Tibial artery (tissue), 4 donors: Measurements from ENCODE around the gene USP34.
"Not testable (repeated sequence)": the region's sequence is repeated elsewhere in the genome, so short reads cannot be mapped to it uniquely, and the experiment has no call there.

Source experiments
- DNase-seq, 2 donors: peaks; one replicate each; pipeline ENCODE4 v3.0.0-alpha.2; 2019
- H3K27ac ChIP-seq, 2 donors: fragments of 200-600 bp; sonication (generic) in 1 of 2; 1 replicate in 1 of 2; 2 replicates in 1 of 2; pipeline ENCODE4 v1.5.1; 2018 to 2019; ENCODE audit warnings: mild to moderate bottlenecking in 1 of 2
- H3K27me3 ChIP-seq, 2 donors: fragments of 200-600 bp; sonication (generic) in 1 of 2; one replicate each; pipeline versions ENCODE4 v1.5.1 to v1.6.0; 2016 to 2019
- H3K36me3 ChIP-seq, 3 donors: fragments of 200-600 bp; sonication (generic) in 2 of 3; one replicate each; pipeline ENCODE4 v1.5.1; 2016 to 2019; ENCODE audit warnings: mild to moderate bottlenecking in 2 of 3
- H3K4me1 ChIP-seq, 4 donors: fragments of 200-600 bp; sonication (generic) in 2 of 4; 1 replicate in 3 of 4; 2 replicates in 1 of 4; pipeline ENCODE4 v1.5.1; 2016 to 2019
- H3K4me3 ChIP-seq, 2 donors: fragments of 200-600 bp; sonication (generic) in 1 of 2; 1 replicate in 1 of 2; 2 replicates in 1 of 2; pipeline ENCODE4 v1.5.1; 2018 to 2019; ENCODE audit warnings: mild to moderate bottlenecking in 2 of 2
- H3K9me3 ChIP-seq, 3 donors: fragments of 200-600 bp; sonication (generic) in 1 of 3; one replicate each; pipeline ENCODE4 v1.5.1; 2016 to 2019
- intact Hi-C: fragments of 100-400 bp; cut with DNase I; formaldehyde crosslinking; loops from one replicate; pipeline ENCODE4 v1.15.0; 2023; ENCODE audit warnings: low total_unique reads
- TF ChIP-seq, protein P1 (sequence below), 2 experiments: fragments of 200-600 bp in 1 of 2; fragments of 450-650 bp in 1 of 2; IDR thresholded peaks; one replicate each; pipeline ENCODE4 v1.5.1; 2017 to 2019; ENCODE audit warnings: antibody characterized with exemption in 2 of 2, mild to moderate bottlenecking in 1 of 2, moderate library complexity in 1 of 2

The USP34 gene

DNA sequence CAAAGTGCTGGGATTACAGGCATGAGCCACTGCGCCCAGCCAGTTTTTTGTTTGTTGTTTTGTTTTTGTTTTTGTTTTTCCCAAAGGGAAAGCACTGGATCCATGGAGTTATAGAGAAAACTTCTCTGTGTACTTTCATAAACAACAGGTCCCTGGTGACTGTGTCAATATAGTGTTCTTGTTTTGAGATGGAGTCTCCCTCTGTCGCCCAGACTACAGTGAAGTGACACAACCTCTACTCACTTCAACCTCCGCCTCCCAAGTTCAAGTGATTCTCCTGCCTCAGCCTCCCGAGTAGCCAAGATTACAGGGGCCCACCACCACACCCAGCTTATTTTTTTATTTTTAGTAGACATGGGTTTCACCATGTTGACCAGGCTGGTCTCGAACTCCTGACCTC lies 16.5 kb downstream of the USP34 start:
- TF ChIP-seq, protein P1, sequence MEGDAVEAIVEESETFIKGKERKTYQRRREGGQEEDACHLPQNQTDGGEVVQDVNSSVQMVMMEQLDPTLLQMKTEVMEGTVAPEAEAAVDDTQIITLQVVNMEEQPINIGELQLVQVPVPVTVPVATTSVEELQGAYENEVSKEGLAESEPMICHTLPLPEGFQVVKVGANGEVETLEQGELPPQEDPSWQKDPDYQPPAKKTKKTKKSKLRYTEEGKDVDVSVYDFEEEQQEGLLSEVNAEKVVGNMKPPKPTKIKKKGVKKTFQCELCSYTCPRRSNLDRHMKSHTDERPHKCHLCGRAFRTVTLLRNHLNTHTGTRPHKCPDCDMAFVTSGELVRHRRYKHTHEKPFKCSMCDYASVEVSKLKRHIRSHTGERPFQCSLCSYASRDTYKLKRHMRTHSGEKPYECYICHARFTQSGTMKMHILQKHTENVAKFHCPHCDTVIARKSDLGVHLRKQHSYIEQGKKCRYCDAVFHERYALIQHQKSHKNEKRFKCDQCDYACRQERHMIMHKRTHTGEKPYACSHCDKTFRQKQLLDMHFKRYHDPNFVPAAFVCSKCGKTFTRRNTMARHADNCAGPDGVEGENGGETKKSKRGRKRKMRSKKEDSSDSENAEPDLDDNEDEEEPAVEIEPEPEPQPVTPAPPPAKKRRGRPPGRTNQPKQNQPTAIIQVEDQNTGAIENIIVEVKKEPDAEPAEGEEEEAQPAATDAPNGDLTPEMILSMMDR (IDR thresholded peaks at IDR 0.05) = no peak
- no peaks in the 10 kb centered on the region for H3K9me3 ChIP-seq

DNA sequence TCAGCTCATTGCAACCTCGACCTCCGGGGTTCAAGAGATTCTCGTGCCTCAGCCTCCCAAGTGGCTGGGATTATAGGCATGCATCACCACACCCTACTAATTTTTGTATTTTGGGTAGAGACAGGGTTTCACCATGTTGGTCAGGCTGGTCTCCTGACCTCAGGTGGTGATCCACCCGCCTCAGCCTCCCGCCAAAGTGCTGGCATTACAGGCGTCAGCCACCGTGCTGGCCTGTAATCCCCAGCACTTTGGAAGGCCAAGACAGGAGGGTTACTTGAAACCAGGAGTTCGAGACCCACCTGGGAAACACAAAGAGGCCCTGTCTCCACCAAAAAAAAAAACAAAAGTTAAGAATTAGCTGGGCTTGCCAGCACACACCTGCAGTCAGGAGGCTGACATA lies 18.5 kb downstream of the USP34 start:
- H3K36me3 ChIP-seq = peaks cover 0 to 4% (median 0%) of the 10 kb centered on the region in 3 donors

More for the DNA sequence above, 16.5 kb downstream of the USP34 start:
- Histone ChIP-seq H3K4me3 (no peak overlapping the region), H3K4me1 (peaks cover 0 to 34% (median 9%) of the 10 kb centered on the region in 4 donors), H3K27me3 (no peaks in the 10 kb centered on the region), H3K27ac (no peak overlapping the region), H3K36me3 (peaks cover 0 to 4% (median 0%) of the 10 kb centered on the region in 3 donors)
- DNase-seq = no peak
- intact Hi-C loops = no loop called here

GRCh38 chr2:61451178-61451577 lies 19.7 kb downstream of the USP34 start:
- Histone ChIP-seq H3K9me3 (no peaks in the 10 kb centered on the region), H3K4me1 (peaks cover 0 to 15% (median 0%) of the 10 kb centered on the region in 4 donors), H3K27ac (no peak overlapping the region), H3K27me3 (no peaks in the 10 kb centered on the region), H3K36me3 (peaks cover 0 to 4% (median 0%) of the 10 kb centered on the region in 3 donors), H3K4me3 (no peak overlapping the region)
- intact Hi-C loops = no loop called here
- DNase-seq = no peak
- TF ChIP-seq, protein P1 (IDR thresholded peaks at IDR 0.05) = no peak

More for the DNA sequence above, 18.5 kb downstream of the USP34 start:
- intact Hi-C loops = no loop called here
- Histone ChIP-seq H3K27me3 (no peaks in the 10 kb centered on the region), H3K27ac (no peak overlapping the region), H3K9me3 (no peaks in the 10 kb centered on the region), H3K4me1 (peaks cover 0 to 21% (median 4%) of the 10 kb centered on the region in 4 donors), H3K4me3 (no peak overlapping the region)
- DNase-seq = no peak
- TF ChIP-seq, protein P1 (IDR thresholded peaks at IDR 0.05) = no peak

- no peak for DNase-seq
- Histone ChIP-seq H3K4me3 (no peak overlapping the region), H3K27ac (no peak overlapping the region), H3K27me3 (no peaks in the 10 kb centered on the region), H3K9me3 (no peaks in the 10 kb centered on the region), H3K4me1 (peaks cover 0 to 12% (median 3%) of the 10 kb centered on the region in 4 donors), H3K36me3 (peaks cover 0 to 4% (median 0%) of the 10 kb centered on the region in 3 donors)
- TF ChIP-seq, protein P1 (IDR thresholded peaks at IDR 0.05) = no peak
- intact Hi-C loops = no loop called here
These were observed 20.7 kb downstream of the USP34 start for GRCh38 chr2:61450144-61450543.

DNA sequence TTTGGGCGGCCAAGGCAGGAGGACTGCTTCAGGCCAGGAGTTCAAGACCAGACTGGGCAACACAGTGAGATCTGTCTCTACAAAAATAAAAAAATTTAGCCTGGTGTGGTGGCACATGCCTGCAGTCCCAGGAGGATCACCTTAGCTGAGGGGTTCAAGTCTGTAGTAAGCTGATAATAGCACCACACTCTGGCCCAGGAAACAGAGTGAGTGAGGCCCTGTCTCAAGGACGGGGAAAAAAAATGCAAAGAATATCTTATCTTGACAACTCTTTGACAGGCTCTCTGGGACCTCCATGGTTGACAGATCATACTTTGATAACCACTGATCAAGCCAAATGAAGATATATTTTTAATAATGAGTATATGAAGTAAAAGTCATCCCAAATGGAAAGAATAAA lies 22.7 kb downstream of the USP34 start:
- Histone ChIP-seq H3K4me1 (peaks cover 0 to 9% (median 6%) of the 10 kb centered on the region in 4 donors), H3K9me3 (no peaks in the 10 kb centered on the region), H3K27me3 (no peaks in the 10 kb centered on the region), H3K36me3 (peaks cover 0 to 4% (median 0%) of the 10 kb centered on the region in 3 donors), H3K4me3 (no peak overlapping the region), H3K27ac (no peak overlapping the region)
- TF ChIP-seq, protein P1 (IDR thresholded peaks at IDR 0.05) = no peak
- no peak for DNase-seq
- intact Hi-C loops = no loop called here

DNA sequence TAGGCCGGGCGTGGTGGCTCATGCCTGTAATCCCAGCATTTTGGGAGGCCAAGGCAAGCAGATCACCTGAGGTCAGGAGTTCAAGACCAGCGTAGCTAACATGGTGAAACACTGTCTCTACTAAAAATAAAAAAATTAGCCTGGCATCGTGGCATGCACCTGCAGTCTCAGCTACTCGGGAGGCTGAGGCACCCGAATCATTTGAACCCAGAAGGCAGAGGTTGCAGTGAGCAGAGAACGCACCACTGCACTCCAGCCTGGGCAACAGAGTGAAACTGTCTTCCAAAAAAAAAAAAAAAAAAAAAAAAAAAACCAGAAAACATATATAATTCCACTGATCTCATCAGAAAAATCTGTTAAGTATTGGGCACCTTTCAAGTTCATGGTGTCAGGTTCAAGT lies 23.9 kb downstream of the USP34 start:
- H3K36me3 ChIP-seq, H3K27me3 ChIP-seq, H3K9me3 ChIP-seq, DNase-seq, intact Hi-C loops, H3K27ac ChIP-seq, H3K4me3 ChIP-seq: not testable (repeated sequence)
- H3K4me1 ChIP-seq = peaks cover 0 to 11% (median 6%) of the 10 kb centered on the region in 4 donors
